CMK (cell line): Measurements from ENCODE around the gene AKAP9.
"Not testable (repeated sequence)": the region's sequence is repeated elsewhere in the genome, so short reads cannot be mapped to it uniquely, and the experiment has no call there.

Experiments used
- DNase-seq: peaks from one replicate; pipeline ENCODE4 v3.0.0-alpha.2; 2010; ENCODE audit warnings: low read depth

AKAP9 gene

GRCh38 chr7:92064438-92065029 lies 123.9 kb downstream of the AKAP9 start:
- no peak for DNase-seq

DNA sequence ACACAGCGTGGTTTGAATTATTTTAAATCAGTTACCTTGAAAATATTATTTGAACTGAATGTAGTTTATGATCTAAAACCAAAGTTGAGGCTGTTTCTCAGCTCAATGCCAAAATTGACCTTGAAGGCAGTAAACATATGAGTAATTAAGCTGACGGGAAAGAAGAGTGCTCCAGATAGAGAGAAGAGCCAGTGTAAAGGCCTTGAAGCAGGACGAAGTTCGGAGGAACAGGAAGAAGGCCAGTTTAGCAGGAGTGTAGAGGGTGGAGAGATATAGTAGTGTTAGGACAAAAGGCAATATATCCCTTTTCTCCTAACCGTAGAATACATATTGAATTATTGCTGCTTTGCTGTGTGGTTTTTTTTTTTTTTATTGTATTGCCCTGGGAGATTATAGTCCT lies 130.4 kb downstream of the AKAP9 start:
- no peak for DNase-seq

DNA sequence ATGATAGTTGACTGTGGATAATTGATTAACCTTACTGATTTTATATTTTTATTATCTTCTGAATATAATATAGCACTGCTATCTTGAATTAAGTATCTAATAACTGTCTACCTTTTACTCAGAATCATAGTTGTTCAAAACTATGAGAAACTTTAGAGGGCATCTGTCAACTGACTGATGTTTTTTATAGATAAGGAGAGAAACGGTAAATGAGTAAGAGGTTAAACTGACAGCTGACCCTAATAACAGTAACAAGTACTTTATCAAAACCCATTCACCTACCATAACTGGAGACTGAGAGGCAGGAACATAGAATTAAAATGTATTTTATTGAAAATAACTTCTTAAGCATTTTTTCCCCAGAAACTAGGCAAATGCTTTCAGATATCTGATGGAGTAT lies 131.5 kb downstream of the AKAP9 start:
- no peak for DNase-seq

DNA sequence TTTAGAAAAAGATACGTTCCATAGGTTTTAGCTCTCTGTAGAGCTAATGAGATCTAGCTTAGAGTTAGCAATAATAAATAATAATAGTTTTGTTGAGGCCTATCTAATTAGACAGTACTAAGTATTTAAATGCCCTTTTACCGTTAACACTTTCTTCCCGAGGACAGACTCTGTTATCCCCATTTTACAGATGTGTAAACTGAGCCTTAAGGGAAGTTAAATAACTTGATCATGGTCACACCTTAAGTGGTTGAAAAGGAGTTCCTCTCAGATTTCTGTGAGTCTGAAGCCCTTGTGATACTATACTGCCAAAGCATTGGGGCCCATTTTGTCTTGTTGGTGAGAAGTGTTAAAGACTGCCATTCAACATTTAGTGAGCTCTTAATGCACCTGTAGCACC lies 132.0 kb downstream of the AKAP9 start:
- DNase-seq, result no peak

GRCh38 chr7:92075455-92076158 lies 134.9 kb downstream of the AKAP9 start:
- no peak for DNase-seq

DNA sequence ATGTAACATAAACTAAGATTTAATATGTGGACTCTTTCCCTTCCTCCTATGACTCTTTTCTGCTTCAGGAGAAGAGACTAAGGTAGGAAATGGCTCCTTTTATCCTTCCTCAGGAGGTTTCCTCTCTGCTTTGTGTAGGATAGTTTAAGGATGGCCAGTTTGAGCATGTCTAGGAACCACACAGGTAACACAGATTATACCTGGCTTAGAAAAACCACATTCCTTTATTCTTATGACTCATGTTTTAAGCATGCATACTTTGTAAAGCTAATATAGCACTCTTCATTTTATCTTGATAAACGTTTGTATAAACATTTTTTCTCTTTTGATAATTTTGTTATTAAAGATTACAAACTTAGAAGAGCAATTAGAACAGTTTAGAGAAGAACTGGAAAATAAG lies 135.8 kb downstream of the AKAP9 start:
- DNase-seq, result no peak

DNA sequence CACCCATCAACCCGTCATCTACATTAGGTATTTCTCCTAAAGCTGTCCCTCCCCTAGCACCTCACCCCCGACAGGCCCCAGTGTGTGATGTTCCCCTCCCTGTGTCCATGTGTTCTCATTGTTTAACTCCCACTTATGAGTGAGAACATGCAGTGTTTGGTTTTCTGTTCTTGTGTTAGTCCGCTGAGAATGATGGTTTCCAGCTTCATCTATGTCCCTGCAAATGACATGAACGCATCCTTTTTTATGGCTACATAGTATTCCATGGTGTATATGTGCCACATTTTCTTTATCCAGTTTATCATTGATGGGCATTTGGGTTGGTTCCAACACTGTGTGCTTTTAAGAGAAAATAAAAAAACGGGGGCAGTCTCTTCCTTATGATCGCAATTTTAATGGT lies 143.3 kb downstream of the AKAP9 start:
- DNase-seq, result not testable (repeated sequence)

- no peak for DNase-seq
Measured at GRCh38 chr7:92088266-92088665, 147.6 kb downstream of the AKAP9 start.

DNA sequence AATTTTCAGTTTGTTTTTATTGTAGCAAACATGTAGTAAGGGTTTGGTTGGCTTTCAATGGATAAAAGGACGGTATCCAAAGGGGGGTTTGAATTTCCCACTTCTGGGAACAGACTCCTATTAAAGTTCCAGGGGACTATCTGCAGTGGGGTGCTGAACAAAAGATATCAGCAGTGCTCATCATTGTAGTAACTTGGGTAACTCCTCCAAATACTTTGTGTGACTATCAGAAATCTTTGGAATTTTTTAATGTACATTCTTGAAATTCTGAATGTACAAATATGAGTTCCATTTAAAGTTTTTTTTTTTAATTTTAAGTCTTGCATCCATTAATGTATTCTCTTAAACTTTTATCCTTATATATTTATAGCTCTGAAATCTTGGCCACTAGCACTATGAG lies 151.5 kb downstream of the AKAP9 start:
- DNase-seq, result no peak

GRCh38 chr7:92095380-92095779 lies 154.7 kb downstream of the AKAP9 start:
- DNase-seq, result no peak

GRCh38 chr7:92100534-92100933 lies 159.9 kb downstream of the AKAP9 start:
- no peak for DNase-seq

- not testable (repeated sequence) for DNase-seq
Measured at GRCh38 chr7:92102862-92103261, 162.2 kb downstream of the AKAP9 start.

DNA sequence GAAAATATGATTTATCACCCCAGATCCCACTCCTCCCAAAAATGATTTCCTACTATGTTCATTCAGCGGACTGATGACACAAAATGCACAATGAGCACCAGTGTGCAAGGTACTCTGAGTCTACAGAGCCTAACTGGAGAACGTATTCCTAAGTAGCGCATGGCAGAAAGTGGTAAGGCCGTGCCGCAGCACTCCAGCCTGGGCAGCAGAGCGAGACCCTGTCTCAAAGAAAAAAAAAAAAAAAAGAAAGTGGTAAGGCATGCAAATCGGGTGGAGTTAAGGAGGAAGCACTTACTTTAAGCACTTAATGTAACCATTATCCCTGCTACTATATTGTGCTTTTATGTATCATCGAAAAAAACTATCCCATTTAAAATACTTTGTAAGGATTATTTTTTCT lies 168.2 kb downstream of the AKAP9 start:
- no peak for DNase-seq

DNA sequence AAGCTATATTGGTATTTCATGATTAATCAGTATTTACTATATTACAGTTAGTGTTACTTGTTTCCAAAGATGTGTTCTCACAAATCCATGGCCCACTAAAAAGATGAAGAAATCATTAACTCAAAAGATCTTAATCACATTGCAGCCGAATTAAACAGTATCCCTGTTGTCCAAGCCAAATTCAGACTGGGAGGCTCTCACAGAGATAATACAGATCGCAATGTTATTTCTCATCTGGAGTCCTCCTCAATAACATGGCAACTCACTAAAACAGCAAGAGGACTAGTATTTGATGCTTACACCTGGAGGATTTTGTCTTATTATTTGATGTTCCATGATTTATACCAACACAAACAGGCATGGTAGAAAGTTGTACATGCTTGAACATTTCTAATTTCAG lies 170.2 kb downstream of the AKAP9 start:
- no peak for DNase-seq

GRCh38 chr7:92115821-92116220 lies 175.2 kb downstream of the AKAP9 start:
- no peak for DNase-seq

- DNase-seq, result no peak
Measured at GRCh38 chr7:92116949-92117348, 176.3 kb downstream of the AKAP9 start.

- DNase-seq, result no peak
Measured at GRCh38 chr7:92119213-92119759, 178.6 kb downstream of the AKAP9 start.

- no peak for DNase-seq
Measured at GRCh38 chr7:92121681-92122080, 181.0 kb downstream of the AKAP9 start.

DNA sequence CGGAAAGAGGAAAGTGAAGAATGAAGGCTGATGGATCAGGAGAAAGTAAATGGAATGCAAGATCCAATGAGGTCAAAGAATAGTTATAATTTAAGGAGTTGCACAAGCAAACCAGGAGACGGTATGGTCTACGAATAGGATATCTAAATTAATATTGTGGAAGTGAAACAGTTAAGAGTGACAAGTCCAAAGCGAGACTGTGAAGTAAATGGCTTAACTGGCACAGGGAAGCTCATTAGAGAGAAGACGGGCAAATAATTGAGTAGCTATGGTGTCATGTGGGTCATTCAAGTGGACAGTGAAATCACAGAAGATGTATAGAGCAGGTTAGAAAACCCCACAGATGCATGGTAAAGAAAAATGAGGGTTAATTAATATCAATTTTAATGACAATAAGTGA lies 190.4 kb downstream of the AKAP9 start:
- no peak for DNase-seq

GRCh38 chr7:92131764-92132330 lies 191.2 kb downstream of the AKAP9 start:
- DNase-seq, result no peak

- DNase-seq, result no peak
Measured at GRCh38 chr7:92133133-92133736, 192.6 kb downstream of the AKAP9 start.

DNA sequence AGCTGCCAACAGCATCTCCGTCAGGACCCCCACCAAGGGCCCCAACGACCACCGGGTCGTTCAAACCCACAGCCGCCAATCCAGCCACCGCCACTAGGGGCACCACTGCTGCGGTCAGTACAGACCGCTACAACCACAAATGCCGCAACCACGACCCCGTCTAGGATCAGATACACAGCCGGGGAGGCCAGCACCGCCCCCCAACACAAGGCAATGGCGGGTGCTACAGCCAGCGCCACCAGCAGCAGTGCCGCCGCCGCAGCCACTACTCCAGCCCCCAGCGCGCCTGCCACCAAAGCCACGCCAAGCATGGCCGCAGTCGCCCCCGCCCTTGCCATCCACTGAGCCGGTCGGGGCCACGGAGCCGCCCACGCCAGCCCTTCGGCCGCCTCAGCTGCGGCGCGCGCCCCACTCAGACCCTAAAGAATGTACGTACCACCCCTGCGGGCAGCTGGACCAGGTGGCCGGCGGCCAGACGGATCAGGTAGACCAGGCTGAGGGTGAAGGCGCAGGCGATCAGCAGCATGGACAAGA lies 193.1 kb downstream of the AKAP9 start:
- DNase-seq, result peak; percentile 52
